DND-41 (cell line): ENCODE measurements around the gene CKAP2L.

ENCODE experiments used
- EZH2 ChIP-seq: IDR thresholded peaks from 3 replicates; pipeline ENCODE4 v1.6.1; 2012; ENCODE audit warnings: borderline replicate concordance, low read depth, mild to moderate bottlenecking, moderate library complexity, low read length, inconsistent platforms; ENCODE audit not compliant: severe bottlenecking
- TF ChIP-seq, protein P1 (sequence below): IDR thresholded peaks from 2 replicates; pipeline ENCODE4 v1.5.1; 2012; ENCODE audit warnings: borderline replicate concordance, low read length, moderate library complexity, mild to moderate bottlenecking; ENCODE audit not compliant: poor library complexity, severe bottlenecking; ENCODE audit errors: extremely low read depth

GRCh38 chr2:112800881-112801583 lies 36.6 kb upstream of the CKAP2L start:
- TF ChIP-seq, protein P1, sequence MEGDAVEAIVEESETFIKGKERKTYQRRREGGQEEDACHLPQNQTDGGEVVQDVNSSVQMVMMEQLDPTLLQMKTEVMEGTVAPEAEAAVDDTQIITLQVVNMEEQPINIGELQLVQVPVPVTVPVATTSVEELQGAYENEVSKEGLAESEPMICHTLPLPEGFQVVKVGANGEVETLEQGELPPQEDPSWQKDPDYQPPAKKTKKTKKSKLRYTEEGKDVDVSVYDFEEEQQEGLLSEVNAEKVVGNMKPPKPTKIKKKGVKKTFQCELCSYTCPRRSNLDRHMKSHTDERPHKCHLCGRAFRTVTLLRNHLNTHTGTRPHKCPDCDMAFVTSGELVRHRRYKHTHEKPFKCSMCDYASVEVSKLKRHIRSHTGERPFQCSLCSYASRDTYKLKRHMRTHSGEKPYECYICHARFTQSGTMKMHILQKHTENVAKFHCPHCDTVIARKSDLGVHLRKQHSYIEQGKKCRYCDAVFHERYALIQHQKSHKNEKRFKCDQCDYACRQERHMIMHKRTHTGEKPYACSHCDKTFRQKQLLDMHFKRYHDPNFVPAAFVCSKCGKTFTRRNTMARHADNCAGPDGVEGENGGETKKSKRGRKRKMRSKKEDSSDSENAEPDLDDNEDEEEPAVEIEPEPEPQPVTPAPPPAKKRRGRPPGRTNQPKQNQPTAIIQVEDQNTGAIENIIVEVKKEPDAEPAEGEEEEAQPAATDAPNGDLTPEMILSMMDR, result no peak
- no peak for TF ChIP-seq EZH2
